A549 treated with AZD2906 at 1 μM for 4 hours (cell line): ENCODE measurements around the gene RAB17. TPM values are rescaled to one million over a fixed set of nuclear protein-coding genes. Genes with fewer than 3 reads are reported as not detected.

ENCODE experiments used
- total RNA-seq: library from RNA; stranded (reverse); fragments of 200-300 nt; extraction: Qiagen RNA extraction; gene quantifications from 5 replicates; pipeline ENCODE4 v1.2.3, GENCODE V29; 2022

Gene RAB17
- 0.14 to 0.43 TPM (median 0.28 TPM) in 5 replicates for total RNA-seq

DNA sequence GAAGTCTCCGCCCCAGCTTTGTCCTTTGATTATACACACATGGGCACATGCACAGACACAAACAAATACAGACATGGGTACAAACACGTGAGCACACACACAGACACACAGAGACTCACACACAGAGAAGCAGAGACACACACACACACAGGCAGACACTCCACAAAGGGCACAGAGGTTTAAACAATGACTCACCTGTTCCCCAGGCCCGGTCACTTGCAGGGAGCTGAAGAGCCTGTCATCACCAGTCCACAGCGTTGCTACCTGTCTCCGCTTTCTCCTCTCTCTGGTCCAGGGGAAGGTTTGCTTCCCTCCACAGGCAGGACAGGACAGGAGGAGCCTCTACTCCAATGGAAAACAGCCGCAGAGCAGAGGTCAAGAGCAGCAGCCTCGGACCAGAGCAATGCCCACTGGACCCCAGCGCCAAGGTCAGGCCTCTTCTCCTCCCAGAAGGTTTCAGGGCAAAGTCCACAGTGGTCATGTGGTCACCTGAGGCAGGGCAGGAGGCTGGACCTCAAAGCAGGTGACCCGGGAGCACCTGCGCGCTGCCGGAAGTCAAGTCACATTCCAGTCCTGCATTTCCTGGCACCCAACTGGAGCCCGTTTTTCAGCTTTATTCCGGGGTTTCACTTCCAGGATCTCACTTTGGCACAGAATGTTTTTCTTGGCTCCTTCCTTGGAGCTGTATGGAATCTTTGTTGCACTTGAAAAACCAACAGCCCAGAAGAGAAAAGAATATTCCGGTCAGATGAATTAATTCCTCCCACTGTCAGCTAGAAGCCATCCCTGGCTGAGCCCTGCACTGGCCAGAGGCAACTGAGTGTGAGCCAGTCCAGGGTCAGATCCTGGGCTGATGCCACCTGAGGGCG lies at the start of gene RAB17:
Gene RAB17 (minus strand): TSS at position 463 of the 869 bp plus-strand sequence. CDS start 4,580 bp downstream, outside the sequence.

DNA sequence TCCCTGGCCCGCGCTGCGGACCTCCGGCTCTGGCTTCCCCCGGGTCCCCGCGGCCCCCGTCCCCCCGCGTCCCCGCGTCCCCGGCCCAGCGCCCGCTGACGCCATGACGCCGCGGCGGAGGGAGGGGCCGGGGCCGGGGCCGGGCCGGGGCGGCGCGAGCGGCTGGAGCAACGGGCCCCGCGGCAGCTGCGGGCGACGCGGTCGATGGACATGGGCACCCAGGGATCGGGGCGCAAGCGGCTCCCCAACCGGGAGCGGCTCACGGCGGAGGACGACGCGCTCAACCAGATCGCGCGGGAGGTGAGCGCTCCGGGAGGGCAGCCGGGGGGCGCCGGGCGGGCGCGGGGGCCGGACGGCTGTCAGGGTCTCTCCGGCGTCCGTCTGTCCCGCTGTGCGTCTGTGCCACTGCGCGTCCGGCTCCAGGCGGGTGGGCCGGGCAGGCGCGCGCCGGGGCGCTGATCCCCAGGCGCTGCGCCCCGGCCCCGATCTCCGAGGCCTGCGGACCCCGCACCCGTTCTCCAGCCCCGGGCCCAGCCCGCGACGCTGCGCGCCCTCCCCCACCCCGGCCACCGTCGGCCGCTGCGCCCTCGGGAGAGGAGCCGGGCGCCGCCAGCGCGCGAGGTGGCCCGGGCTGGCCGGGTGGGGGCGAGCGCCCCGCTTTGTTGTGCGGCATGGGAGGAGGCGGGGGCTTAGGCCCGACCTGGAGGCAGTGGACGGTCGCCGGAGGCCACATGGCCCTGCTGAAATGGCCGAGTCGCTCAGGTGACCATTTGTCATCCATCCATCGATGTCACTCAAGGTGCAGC lies 37.1 kb upstream of the RAB17 start, which contains the start of gene LRRFIP1:
Gene LRRFIP1 (plus strand): TSS at position 147 of the 806 bp plus-strand sequence. CDS start 58 bp downstream, at position 205.

DNA sequence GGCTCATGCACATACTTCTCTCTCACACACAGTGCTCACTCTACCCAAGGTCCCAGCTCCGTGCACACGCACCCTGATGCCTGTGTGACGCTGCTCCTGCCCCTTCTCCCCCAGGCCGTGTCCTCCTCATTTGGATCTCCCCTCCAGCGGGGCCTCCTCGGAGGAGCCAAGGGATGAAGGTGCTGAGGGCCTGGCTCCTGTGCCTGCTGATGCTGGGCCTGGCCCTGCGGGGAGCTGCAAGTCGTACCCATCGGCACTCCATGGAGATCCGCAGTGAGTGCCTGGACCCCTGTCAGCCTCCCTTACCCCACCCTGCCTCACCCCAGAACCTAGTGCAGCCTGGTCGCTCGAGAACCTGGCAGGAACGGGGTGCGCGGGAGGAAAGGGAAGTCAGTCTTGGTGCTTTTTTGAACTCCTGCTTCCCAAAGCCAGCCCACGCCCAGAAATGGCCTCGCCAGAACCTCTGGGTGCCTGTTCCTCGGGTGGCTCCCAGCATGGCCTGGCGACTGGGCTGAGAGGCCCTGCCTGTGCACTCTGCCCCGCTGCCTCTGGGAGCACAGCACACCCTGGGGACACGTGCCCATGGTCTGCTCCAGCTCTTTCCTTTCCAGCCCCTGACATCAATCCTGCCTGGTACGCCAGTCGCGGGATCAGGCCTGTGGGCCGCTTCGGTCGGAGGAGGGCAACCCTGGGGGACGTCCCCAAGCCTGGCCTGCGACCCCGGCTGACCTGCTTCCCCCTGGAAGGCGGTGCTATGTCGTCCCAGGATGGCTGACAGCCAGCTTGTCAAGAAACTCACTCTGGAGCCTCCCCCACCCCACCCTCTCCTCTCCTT lies 23.9 kb downstream of the RAB17 start, which contains the start of gene PRLH:
Gene PRLH (plus strand): TSS at position 174 of the 835 bp plus-strand sequence. CDS start 0 bp downstream, at position 174.

Other genes starting within 250 kb of the RAB17 start
- gene COL6A3, start 176.6 kb downstream of the RAB17 start, total RNA-seq = 0.18 to 0.29 TPM (median 0.24 TPM) in 5 replicates
- gene MLPH, start 103.5 kb downstream of the RAB17 start, total RNA-seq = 232 to 335 TPM (median 309 TPM) in 5 replicates
- not detected in 5 replicates for gene PRLH, start 24.2 kb downstream of the RAB17 start, total RNA-seq
- gene LRRFIP1, start 36.9 kb upstream of the RAB17 start, total RNA-seq = 70.7 to 102 TPM (median 84.2 TPM) in 5 replicates
- gene RBM44, start 208.0 kb upstream of the RAB17 start, total RNA-seq = 0.10 to 0.23 TPM (median 0.16 TPM) in 5 replicates